ENCODE results near the gene ADH6.
"Not testable (repeated sequence)": the region's sequence is repeated elsewhere in the genome, so short reads cannot be mapped to it uniquely, and the experiment has no call there.

The ADH6 gene

DNA sequence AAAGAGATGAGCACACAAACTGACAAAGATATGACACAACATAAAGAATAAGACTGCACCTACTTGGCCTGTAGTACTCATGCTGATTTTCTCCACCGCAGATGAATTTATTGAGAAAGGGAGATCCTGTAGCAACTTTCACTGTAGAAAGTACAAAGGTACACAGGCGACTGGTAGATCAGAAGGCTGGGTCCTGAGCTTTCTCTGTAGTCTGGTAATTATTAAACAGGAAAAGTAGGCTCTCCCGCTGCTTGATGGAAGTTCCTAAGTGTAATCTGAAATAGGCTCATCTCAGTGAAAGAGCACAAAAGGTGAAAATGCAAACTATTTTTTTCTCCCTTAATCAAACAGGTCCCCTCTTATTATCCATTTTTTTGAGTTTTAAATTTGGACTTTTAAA lies at the start of gene ADH6:
ADH6 (minus strand) TSS at position 175 of the 400 bp plus-strand sequence; CDS start at position 81, 94 bp downstream.
- no peak within 1 kb of the TSS for H2AFZ ChIP-seq (ENCODE audit: low read depth, low read length)
- no peaks in the 10 kb centered on the region for H3K36me3 ChIP-seq (ENCODE audit: insufficient read depth, low read length)
- H3K4me1 ChIP-seq (ENCODE audit: insufficient read depth, low read length): no peaks in the 10 kb centered on the region
- no peak within 1 kb of the TSS for H3K4me3 ChIP-seq (ENCODE audit: low read length)
- no peaks in the 10 kb centered on the region for H3K9me3 ChIP-seq (ENCODE audit: low read length)
- H3K27me3 ChIP-seq (ENCODE audit: insufficient read depth, low read length): no peaks in the 10 kb centered on the region

DNA sequence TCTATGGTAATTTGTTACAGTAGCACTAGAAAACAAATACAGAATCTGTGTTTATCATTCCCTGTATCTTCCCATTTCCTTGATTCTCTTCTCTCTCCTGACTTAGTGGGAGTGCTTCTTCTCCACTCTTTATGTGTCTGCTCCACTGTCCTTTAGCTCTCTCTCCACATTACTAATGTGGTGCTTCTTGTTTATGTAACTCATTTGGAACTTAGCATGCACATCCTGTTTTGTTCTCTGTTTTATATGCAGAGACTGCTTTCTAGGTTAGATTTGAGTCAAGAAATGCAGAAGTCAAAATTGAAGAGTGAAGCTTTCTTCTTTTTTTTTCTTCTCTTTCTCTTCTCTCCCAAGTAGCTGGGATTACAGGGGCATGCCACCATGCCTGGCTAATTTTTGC lies 45.9 kb upstream of the ADH6 start:
- Histone ChIP-seq H3K9me3 (ENCODE audit: low read length) (no peaks in the 10 kb centered on the region), H3K36me3 (ENCODE audit: insufficient read depth, low read length) (no peaks in the 10 kb centered on the region), H2AFZ (ENCODE audit: low read depth, low read length) (no peak overlapping the region), H3K27me3 (ENCODE audit: insufficient read depth, low read length) (no peaks in the 10 kb centered on the region), H3K4me3 (ENCODE audit: low read length) (no peak overlapping the region), H3K4me1 (ENCODE audit: insufficient read depth, low read length) (no peaks in the 10 kb centered on the region)

DNA sequence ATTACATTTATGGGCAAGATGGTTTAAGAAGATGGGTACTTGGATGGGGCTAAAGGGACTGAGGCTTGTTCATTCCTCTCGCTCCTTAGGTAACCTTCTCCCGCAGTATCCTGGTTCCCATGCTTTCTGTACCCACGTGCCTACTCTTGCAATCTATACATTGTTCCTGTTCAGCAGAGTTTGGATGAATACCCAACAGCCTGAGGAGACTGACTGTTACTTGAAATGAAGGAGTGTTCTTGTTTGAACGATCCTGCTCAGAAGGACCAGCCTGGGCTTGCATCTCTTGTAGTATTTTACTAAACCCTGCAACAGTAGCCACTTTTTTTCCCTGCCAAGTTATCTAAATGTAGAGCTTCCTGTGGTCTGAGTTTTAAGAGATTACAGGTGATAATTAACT lies 33.7 kb upstream of the ADH6 start:
- Histone ChIP-seq H3K36me3 (ENCODE audit: insufficient read depth, low read length) (no peaks in the 10 kb centered on the region), H3K9me3 (ENCODE audit: low read length) (no peaks in the 10 kb centered on the region), H3K27me3 (ENCODE audit: insufficient read depth, low read length) (no peaks in the 10 kb centered on the region), H2AFZ (ENCODE audit: low read depth, low read length) (no peak overlapping the region), H3K4me3 (ENCODE audit: low read length) (no peak overlapping the region), H3K4me1 (ENCODE audit: insufficient read depth, low read length) (no peaks in the 10 kb centered on the region)

DNA sequence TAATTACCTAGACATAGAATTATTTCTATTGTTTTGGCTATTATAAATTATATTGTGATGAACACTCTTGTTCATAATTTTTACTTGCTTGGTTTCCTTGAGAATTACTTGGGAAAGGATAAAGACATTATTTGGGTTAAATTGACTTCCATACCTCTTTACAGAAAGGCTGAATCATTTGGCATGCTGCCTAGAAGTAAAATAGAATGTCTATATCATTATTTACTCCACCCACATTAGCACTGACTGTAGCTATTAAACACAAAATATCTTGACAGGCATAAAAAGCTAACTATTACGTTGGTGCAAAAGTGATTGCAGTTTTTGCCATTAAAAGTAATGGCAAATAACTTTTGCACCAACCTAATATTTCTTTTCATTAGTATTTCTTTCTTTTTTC lies 29.7 kb upstream of the ADH6 start:
- Histone ChIP-seq H3K4me3 (ENCODE audit: low read length) (no peak overlapping the region), H3K4me1 (ENCODE audit: insufficient read depth, low read length) (no peaks in the 10 kb centered on the region), H3K36me3 (ENCODE audit: insufficient read depth, low read length) (no peaks in the 10 kb centered on the region), H3K27me3 (ENCODE audit: insufficient read depth, low read length) (no peaks in the 10 kb centered on the region), H3K9me3 (ENCODE audit: low read length) (no peaks in the 10 kb centered on the region), H2AFZ (ENCODE audit: low read depth, low read length) (no peak overlapping the region)

DNA sequence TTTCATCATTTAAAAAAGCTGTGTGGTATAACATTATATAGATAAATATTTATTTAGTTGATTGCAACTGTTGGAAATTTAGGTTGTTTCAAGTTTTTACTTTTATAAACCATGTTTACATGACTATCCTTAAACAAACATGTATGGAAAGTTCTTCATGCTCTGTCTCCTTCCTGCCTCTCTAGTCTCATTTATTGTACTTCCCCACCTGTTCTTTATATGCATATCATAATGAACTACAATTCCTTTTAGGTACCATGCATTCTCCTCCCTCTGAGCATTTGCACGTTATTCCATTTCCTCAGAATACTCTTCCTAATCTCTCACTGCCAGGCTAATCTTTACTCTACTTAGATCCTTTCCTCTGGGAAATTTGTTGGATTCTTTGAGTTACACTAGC lies 16.9 kb upstream of the ADH6 start:
- H3K9me3 ChIP-seq (ENCODE audit: low read length): no peaks in the 10 kb centered on the region
- no peak overlapping the region for H2AFZ ChIP-seq (ENCODE audit: low read depth, low read length)
- no peak overlapping the region for H3K4me3 ChIP-seq (ENCODE audit: low read length)
- no peaks in the 10 kb centered on the region for H3K27me3 ChIP-seq (ENCODE audit: insufficient read depth, low read length)
- no peaks in the 10 kb centered on the region for H3K4me1 ChIP-seq (ENCODE audit: insufficient read depth, low read length)
- H3K36me3 ChIP-seq (ENCODE audit: insufficient read depth, low read length): no peaks in the 10 kb centered on the region

DNA sequence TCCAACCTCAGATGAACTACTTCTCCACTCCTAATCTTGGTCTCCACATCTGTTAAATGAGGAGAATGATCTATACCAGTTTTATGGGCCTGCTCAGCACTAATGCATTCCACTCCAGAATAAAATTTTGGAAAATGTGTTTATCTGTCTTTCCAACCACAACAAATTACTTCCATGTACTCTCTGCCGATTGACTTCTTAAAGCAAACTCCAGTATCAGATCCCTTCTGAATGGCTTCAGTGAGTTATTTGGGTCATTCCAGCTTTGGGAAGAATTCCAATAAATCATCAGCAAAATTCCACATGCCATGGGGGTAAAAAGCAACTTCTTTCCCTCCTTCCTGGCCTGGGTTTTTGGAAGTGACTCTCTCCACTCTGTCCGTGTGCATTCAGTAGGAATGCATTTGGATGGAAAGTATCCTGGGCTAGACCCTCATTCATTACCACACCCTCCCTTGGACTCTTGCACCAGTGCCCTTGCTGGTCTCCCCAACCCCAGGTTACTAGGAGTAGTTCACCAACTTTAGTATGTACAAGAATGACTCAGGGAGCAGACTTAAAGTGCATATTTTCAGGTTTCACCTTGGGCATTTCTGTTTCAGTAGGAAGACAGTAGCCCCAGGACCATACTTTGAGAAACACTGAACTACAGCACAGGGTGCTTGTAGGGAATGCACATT lies 15.4 kb upstream of the ADH6 start:
- no peak overlapping the region for H3K4me3 ChIP-seq (ENCODE audit: low read length)
- H2AFZ ChIP-seq (ENCODE audit: low read depth, low read length): no peak overlapping the region
- H3K27me3 ChIP-seq (ENCODE audit: insufficient read depth, low read length): no peaks in the 10 kb centered on the region
- no peaks in the 10 kb centered on the region for H3K4me1 ChIP-seq (ENCODE audit: insufficient read depth, low read length)
- no peaks in the 10 kb centered on the region for H3K36me3 ChIP-seq (ENCODE audit: insufficient read depth, low read length)
- no peaks in the 10 kb centered on the region for H3K9me3 ChIP-seq (ENCODE audit: low read length)

DNA sequence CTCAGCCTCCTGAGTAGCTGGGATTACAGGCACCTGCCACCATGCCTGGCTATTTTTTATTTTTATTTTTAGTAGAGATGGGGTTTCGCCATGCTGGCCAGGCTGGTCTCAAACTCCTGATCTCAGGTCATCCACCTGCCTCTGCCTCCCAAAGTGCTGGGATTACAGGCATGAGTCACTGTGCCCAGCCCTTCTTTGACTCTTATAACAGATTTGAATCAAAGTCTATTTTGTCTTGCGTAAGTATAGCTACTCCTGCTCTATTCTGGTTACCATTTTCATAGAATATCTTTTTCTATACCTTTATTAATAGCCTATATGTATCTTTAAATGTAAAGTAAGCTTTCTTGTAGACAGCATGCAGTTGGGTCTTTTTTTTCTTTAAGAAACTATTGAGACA lies 14.4 kb upstream of the ADH6 start:
- H3K4me3 ChIP-seq (ENCODE audit: low read length); H3K27me3 ChIP-seq (ENCODE audit: insufficient read depth, low read length); H2AFZ ChIP-seq (ENCODE audit: low read depth, low read length); H3K4me1 ChIP-seq (ENCODE audit: insufficient read depth, low read length); H3K36me3 ChIP-seq (ENCODE audit: insufficient read depth, low read length); H3K9me3 ChIP-seq (ENCODE audit: low read length): not testable (repeated sequence)

DNA sequence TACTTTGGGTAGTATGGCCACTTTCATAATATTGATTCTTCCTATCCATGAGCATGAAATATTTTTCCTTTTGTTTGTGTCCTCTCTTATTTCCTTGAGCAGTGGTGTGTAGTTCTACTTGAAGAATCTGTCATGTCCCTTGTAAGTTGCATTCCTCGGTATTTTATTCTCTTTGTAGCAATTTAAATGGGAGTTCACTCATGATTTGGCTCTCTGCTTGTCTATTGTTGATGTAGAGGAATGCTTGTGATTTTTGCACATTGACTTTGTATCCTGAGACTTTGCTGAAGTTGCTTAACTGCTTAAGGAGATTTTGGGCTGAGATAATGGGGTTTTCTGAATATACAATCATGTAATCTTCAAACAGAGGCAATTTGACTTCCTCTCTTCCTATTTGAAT lies 9.7 kb upstream of the ADH6 start:
- not testable (repeated sequence) for H3K27me3 ChIP-seq (ENCODE audit: insufficient read depth, low read length); H3K36me3 ChIP-seq (ENCODE audit: insufficient read depth, low read length); H3K9me3 ChIP-seq (ENCODE audit: low read length); H3K4me1 ChIP-seq (ENCODE audit: insufficient read depth, low read length); H3K4me3 ChIP-seq (ENCODE audit: low read length); H2AFZ ChIP-seq (ENCODE audit: low read depth, low read length)

DNA sequence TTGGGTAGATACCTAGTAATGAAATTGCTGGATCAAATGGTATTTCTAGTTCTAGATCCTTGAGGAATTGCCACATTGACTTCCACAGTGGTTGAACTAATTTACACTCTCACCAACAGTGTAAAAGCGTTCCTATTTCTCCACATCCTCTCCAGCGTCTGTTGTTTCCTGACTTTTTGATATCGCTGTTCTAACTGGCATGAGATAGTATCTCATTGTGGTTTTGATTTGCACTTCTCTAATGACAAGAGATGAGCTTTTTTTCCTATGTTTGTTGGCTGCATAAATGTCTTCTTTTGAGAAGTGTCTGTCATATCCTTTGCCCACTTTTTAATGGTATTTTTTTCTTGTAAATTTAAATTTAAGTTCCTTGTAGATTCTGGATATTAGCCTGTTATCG lies 8.6 kb upstream of the ADH6 start:
- not testable (repeated sequence) for H3K9me3 ChIP-seq (ENCODE audit: low read length); H3K27me3 ChIP-seq (ENCODE audit: insufficient read depth, low read length); H3K36me3 ChIP-seq (ENCODE audit: insufficient read depth, low read length); H3K4me1 ChIP-seq (ENCODE audit: insufficient read depth, low read length); H2AFZ ChIP-seq (ENCODE audit: low read depth, low read length); H3K4me3 ChIP-seq (ENCODE audit: low read length)

DNA sequence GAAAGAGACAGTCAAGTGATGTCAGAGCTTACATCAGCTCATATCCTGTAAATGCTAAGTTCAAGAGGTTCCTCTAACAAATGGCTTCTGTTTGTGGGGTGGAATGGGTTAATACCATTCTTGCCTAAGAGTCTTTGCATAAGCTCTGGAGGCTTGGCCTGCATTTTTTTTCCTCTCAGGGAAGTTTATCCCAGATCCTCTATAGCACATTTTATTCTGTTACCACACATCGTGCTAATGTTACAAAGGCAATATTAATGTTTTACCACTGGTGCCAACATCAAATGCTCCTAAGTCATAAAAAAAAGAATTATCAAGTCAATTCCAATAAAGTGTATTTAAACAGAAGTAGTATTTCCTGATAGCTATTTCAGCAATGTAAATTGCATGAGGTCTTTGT lies 2.9 kb upstream of the ADH6 start:
- Histone ChIP-seq H3K36me3 (ENCODE audit: insufficient read depth, low read length) (no peaks in the 10 kb centered on the region), H3K27me3 (ENCODE audit: insufficient read depth, low read length) (no peaks in the 10 kb centered on the region), H2AFZ (ENCODE audit: low read depth, low read length) (no peak overlapping the region), H3K4me3 (ENCODE audit: low read length) (no peak overlapping the region), H3K4me1 (ENCODE audit: insufficient read depth, low read length) (no peaks in the 10 kb centered on the region), H3K9me3 (ENCODE audit: low read length) (no peaks in the 10 kb centered on the region)

DNA sequence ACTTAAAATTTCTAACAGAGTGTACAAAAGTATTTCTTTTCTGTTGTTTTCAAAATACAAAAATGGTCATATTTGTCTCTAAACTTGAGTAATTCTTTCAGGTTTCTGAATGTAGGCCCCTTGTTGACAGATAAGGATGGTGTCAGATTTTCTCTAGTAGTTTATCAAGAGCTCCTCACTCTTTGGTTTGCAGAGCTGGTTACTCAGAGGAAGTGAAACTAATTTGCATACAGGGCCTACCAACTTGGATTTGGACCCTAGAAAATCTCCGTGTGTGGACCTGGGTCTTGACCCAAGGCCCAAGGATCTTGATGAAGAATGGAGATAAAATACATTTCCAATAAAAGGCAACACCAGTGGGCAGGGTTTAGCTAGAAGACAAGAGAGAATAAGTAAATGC lies 433 bp upstream of the ADH6 start:
- H2AFZ ChIP-seq (ENCODE audit: low read depth, low read length): no peak overlapping the region
- no peaks in the 10 kb centered on the region for H3K27me3 ChIP-seq (ENCODE audit: insufficient read depth, low read length)
- no peaks in the 10 kb centered on the region for H3K36me3 ChIP-seq (ENCODE audit: insufficient read depth, low read length)
- no peaks in the 10 kb centered on the region for H3K4me1 ChIP-seq (ENCODE audit: insufficient read depth, low read length)
- no peak overlapping the region for H3K4me3 ChIP-seq (ENCODE audit: low read length)
- no peaks in the 10 kb centered on the region for H3K9me3 ChIP-seq (ENCODE audit: low read length)

DNA sequence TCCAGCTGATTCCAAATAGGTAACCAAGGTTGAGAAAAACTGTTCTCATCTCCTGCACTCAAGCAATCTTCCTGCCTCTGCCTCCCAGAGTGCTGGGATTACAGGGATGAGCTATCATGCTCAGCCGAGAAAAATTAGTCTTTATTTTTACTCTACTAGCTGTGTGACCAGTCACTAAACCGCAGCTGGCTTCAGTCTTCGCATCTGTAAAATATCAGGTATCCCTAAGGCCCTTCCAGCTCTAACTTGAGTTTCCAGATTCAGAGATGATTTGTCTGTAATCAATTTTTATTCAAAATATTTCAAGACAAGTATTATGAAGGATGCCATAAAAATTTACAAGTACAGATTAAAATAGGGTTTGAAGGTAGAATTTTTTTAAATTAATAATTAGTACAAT lies 3.5 kb downstream of the ADH6 start:
- H3K36me3 ChIP-seq (ENCODE audit: insufficient read depth, low read length): no peaks in the 10 kb centered on the region
- no peaks in the 10 kb centered on the region for H3K9me3 ChIP-seq (ENCODE audit: low read length)
- no peak overlapping the region for H3K4me3 ChIP-seq (ENCODE audit: low read length)
- H3K27me3 ChIP-seq (ENCODE audit: insufficient read depth, low read length): no peaks in the 10 kb centered on the region
- H2AFZ ChIP-seq (ENCODE audit: low read depth, low read length): no peak overlapping the region
- H3K4me1 ChIP-seq (ENCODE audit: insufficient read depth, low read length): no peaks in the 10 kb centered on the region

DNA sequence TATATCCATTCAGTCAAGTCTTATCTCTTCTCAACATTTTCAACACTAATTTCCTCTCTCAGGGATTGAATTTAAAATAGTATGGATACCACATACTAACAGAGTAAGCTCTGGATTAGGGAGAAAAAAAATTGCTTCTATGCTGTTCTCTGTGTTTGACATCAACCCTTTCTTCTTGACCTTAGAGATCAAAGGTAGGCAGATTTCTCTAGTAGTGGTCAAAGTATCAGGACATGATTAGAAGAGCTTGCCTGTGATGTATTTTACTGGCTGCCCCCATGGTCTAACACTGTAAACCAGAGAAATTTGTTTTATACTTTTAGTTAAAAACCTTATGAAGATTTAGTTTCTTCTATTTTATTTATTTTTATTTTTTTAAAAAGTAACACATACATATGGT lies 8.3 kb downstream of the ADH6 start:
- Histone ChIP-seq H2AFZ (ENCODE audit: low read depth, low read length) (no peak overlapping the region), H3K27me3 (ENCODE audit: insufficient read depth, low read length) (no peaks in the 10 kb centered on the region), H3K4me1 (ENCODE audit: insufficient read depth, low read length) (peaks cover 4% of the 10 kb centered on the region), H3K9me3 (ENCODE audit: low read length) (no peaks in the 10 kb centered on the region), H3K36me3 (ENCODE audit: insufficient read depth, low read length) (no peaks in the 10 kb centered on the region), H3K4me3 (ENCODE audit: low read length) (no peak overlapping the region)

DNA sequence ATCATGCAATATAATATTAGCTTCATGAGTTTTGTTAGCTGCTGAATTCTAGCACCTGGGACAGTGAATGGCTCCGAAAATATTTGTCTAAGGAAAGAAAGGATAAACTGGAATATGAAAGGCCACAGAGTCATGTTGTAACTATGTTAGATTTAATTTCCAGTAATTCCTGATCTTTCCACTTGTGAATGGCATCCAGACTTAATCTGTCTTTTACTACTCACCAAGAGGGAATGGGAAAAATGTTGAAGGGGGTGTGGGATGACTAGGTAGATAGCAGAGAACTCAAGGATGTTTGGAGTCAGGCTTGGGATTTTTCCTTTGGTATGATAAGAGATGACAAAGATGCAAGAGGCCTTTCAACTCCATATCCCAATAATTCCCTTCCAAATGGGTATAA lies 9.4 kb downstream of the ADH6 start:
- H3K36me3 ChIP-seq (ENCODE audit: insufficient read depth, low read length): no peaks in the 10 kb centered on the region
- H3K4me1 ChIP-seq (ENCODE audit: insufficient read depth, low read length): peaks cover 15% of the 10 kb centered on the region
- no peak overlapping the region for H3K4me3 ChIP-seq (ENCODE audit: low read length)
- H3K27me3 ChIP-seq (ENCODE audit: insufficient read depth, low read length): no peaks in the 10 kb centered on the region
- no peaks in the 10 kb centered on the region for H3K9me3 ChIP-seq (ENCODE audit: low read length)
- no peak overlapping the region for H2AFZ ChIP-seq (ENCODE audit: low read depth, low read length)
